HL-60 (cell line): ENCODE data around the gene CLDN10.
"Not testable (repeated sequence)": the region's sequence is repeated elsewhere in the genome, so short reads cannot be mapped to it uniquely, and the experiment has no call there.

Experiments used
- DNase-seq, 2 experiments: peaks; one replicate each; pipeline ENCODE4 v3.0.0-alpha.2; 2010 to 2020; ENCODE audit warnings: low read depth in 1 of 2, low spot score in 1 of 2
- H3K27ac ChIP-seq: fragments of 250-450 bp; sonication (Bioruptor Pico); replicated peaks from 2 replicates; pipeline ENCODE4 v1.5.1; 2020; ENCODE audit warnings: mild to moderate bottlenecking, moderate library complexity
- H3K27me3 ChIP-seq: fragments of 250-450 bp; sonication (Bioruptor Pico); 2 replicates; pipeline ENCODE4 v1.5.1; 2021; ENCODE audit warnings: mild to moderate bottlenecking, moderate library complexity; ENCODE audit not compliant: insufficient read depth, poor library complexity, severe bottlenecking
- H3K4me3 ChIP-seq: replicated peaks from 2 replicates; pipeline ENCODE4 v1.5.1; 2011; ENCODE audit warnings: mild to moderate bottlenecking, control low read depth, low read length; ENCODE audit not compliant: insufficient read depth
- GABPA ChIP-seq: IDR thresholded peaks from 2 replicates; pipeline ENCODE4 v1.6.1; 2012; ENCODE audit warnings: low read depth
- POLR2AphosphoS5 ChIP-seq: IDR thresholded peaks from 2 replicates; pipeline ENCODE4 v1.6.1; 2012; ENCODE audit warnings: low read depth
- REST ChIP-seq: IDR thresholded peaks from 2 replicates; pipeline ENCODE4 v1.6.1; 2012; ENCODE audit warnings: low read depth; ENCODE audit not compliant: insufficient replicate concordance
- SPI1 ChIP-seq: IDR thresholded peaks from 2 replicates; pipeline ENCODE4 v1.6.1; 2012; ENCODE audit warnings: low read depth, mild to moderate bottlenecking, borderline replicate concordance
- TF ChIP-seq, protein P1 (sequence below): IDR thresholded peaks from one replicate; pipeline ENCODE4 v1.5.1; 2011; ENCODE audit warnings: low read length, control low read depth, inconsistent platforms; ENCODE audit not compliant: insufficient read depth

CLDN10 gene

GRCh38 chr13:95512957-95513356 is 39.6 kb upstream of the CLDN10 start:
- H3K27me3 ChIP-seq: no peaks in the 10 kb centered on the region
- DNase-seq: no peak
- H3K27ac ChIP-seq: no peak overlapping the region
- H3K4me3 ChIP-seq: no peak overlapping the region
- TF ChIP-seq SPI1 (no peak), REST (no peak), GABPA (no peak), POLR2AphosphoS5 (no peak)
- TF ChIP-seq, protein P1, sequence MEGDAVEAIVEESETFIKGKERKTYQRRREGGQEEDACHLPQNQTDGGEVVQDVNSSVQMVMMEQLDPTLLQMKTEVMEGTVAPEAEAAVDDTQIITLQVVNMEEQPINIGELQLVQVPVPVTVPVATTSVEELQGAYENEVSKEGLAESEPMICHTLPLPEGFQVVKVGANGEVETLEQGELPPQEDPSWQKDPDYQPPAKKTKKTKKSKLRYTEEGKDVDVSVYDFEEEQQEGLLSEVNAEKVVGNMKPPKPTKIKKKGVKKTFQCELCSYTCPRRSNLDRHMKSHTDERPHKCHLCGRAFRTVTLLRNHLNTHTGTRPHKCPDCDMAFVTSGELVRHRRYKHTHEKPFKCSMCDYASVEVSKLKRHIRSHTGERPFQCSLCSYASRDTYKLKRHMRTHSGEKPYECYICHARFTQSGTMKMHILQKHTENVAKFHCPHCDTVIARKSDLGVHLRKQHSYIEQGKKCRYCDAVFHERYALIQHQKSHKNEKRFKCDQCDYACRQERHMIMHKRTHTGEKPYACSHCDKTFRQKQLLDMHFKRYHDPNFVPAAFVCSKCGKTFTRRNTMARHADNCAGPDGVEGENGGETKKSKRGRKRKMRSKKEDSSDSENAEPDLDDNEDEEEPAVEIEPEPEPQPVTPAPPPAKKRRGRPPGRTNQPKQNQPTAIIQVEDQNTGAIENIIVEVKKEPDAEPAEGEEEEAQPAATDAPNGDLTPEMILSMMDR: no peak

DNA sequence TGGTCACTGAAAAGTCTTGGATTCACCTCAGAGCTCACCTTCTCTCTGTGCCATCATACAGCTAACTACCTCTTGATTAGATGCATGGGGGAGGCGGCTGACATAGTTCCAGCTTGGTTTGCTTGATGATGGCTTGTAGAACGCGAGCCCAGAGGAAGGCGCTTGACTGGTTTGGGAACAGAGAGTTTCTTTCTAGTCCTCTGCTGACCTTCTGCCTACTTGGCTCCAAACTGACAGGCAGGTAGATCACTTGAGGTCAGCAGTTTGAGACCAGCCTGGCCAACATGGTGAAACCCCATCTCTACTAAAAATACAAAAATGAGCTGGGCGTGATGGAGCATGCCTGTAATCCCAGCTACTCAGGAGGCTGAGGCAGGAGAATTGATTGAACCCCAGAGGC is 36.9 kb upstream of the CLDN10 start:
- not testable (repeated sequence) for H3K27me3 ChIP-seq, H3K4me3 ChIP-seq, DNase-seq, H3K27ac ChIP-seq

GRCh38 chr13:95516021-95516420 is 36.5 kb upstream of the CLDN10 start:
- Histone ChIP-seq H3K27ac (no peak overlapping the region), H3K4me3 (no peak overlapping the region), H3K27me3 (no peaks in the 10 kb centered on the region)
- DNase-seq: no peak
- TF ChIP-seq POLR2AphosphoS5: no peak
- TF ChIP-seq, protein P1: no peak

DNA sequence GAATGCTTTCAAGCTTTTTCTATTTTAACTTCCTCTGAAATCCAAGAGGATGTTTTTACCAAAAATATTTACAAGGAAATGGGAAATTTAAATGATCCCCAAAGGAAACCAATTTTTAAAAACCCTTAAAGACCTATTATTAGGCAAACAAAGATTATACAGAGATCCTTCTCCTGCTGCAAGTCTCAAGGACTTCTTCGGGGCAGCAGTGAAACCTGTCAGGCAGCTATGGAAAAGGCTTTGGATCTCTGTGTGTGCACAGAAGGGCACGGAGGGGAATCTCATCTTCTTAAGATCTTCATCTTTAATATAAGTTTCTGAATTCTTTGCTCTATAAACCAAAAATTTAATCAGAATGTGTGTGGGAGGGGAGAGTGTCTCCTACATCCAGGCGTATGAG is 36.0 kb upstream of the CLDN10 start:
- H3K27me3 ChIP-seq: no peaks in the 10 kb centered on the region

More for the DNA sequence above, 36.0 kb upstream of the CLDN10 start:
- no peak overlapping the region for H3K27ac ChIP-seq
- no peak overlapping the region for H3K4me3 ChIP-seq
- DNase-seq: no peak
- no peak for TF ChIP-seq SPI1
- TF ChIP-seq REST: no peak
- TF ChIP-seq, protein P1: no peak
- no peak for TF ChIP-seq GABPA
- TF ChIP-seq POLR2AphosphoS5: no peak
